ENCODE measurements around the gene MYL12B.

DNA sequence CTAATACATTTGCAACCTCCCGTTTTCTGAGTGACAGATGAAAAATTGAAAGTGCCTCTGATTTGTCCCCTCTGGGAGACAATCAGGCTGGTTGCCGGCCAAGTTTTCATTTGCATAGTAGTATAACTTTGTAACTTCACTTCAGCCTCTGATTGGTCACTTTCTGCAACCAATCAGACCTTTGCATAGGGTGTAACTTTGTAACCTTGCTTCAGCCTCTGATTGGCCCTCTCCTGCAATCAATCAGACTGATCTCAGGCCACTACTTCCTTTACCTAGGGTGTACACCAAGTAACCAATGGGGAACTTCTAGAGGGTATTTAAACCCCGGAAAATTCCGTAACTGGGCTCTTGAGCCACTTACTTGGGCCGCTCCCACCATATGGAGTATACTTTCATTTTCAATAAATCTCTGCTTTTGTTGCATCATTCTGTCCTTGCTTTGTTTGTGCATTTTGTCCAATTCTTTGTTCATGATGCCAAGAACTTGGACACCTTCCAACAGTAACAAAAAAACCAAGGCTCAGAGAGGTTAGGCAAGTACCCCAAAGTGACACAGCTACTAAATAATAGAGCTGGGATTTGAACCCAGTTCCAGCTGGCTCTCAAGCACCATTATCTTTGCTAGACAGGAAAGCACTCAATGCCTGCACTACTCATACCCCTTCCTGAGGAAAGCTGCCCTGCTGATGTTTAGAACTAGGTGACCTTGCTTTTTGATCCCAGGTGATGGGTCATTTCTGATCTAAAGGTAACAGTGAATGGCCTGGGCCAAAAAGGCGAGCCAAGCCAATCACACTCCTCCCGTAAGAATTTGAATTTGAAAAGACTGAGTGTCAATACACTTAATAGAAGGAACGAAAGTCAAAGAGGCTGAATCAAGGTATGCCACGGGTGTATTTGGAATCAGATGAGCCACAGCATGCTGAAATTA, 31.3 kb upstream of the MYL12B start:
- no peak for TF ChIP-seq POLR2AphosphoS5 (IDR thresholded peaks at IDR 0.05; ENCODE audit: insufficient read depth in 1 of 2, low read depth in 1 of 2)
- TF ChIP-seq, protein P1, sequence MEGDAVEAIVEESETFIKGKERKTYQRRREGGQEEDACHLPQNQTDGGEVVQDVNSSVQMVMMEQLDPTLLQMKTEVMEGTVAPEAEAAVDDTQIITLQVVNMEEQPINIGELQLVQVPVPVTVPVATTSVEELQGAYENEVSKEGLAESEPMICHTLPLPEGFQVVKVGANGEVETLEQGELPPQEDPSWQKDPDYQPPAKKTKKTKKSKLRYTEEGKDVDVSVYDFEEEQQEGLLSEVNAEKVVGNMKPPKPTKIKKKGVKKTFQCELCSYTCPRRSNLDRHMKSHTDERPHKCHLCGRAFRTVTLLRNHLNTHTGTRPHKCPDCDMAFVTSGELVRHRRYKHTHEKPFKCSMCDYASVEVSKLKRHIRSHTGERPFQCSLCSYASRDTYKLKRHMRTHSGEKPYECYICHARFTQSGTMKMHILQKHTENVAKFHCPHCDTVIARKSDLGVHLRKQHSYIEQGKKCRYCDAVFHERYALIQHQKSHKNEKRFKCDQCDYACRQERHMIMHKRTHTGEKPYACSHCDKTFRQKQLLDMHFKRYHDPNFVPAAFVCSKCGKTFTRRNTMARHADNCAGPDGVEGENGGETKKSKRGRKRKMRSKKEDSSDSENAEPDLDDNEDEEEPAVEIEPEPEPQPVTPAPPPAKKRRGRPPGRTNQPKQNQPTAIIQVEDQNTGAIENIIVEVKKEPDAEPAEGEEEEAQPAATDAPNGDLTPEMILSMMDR (IDR thresholded peaks at IDR 0.05): no peak
- TF ChIP-seq POLR2A (IDR thresholded peaks at IDR 0.05): no peak
